ENCODE measurements around the gene AQP1. TPM values are rescaled to one million over a fixed set of nuclear protein-coding genes. Genes with fewer than 3 reads are reported as not detected.

AQP1 gene
- polyA plus RNA-seq, 1 donor (not counting 4 experiments of a cell fraction or from before 2014, with no cell fraction given): 0.07 TPM

GRCh38 chr7:30925117-30925516 is 13.5 kb downstream of the AQP1 start:
- H3K36me3 ChIP-seq (ENCODE audit: control insufficient read depth in 2 of 2, extremely low read depth in 1 of 2, insufficient read depth in 2 of 2, low read length in 2 of 2): no peaks in the 10 kb centered on the region
- H4K20me1 ChIP-seq (ENCODE audit: control insufficient read depth, extremely low read depth, insufficient read depth, low read length): no peaks in the 10 kb centered on the region
- no peak overlapping the region for H3K27ac ChIP-seq (ENCODE audit: control insufficient read depth, insufficient read depth, low read length)
- H3K4me1 ChIP-seq (ENCODE audit: control insufficient read depth, extremely low read depth, insufficient read depth, low read length): peaks cover 10% of the 10 kb centered on the region
- dilution Hi-C loops (cut with MboI; ENCODE audit: extremely low pct_ligation_motif_present, low sequenced_read_pairs): no loop called here
- no peak overlapping the region for H3K9ac ChIP-seq (ENCODE audit: control insufficient read depth, extremely low read depth, insufficient read depth, low read length)
- FAIRE-seq (no peak), DNase-seq (ENCODE audit: low read depth, low spot score) (no peak)
- no peaks in the 10 kb centered on the region for H3K27me3 ChIP-seq (ENCODE audit: control insufficient read depth, extremely low read depth, insufficient read depth, low read length)
- H3K9me1 ChIP-seq (ENCODE audit: control insufficient read depth, extremely low read depth, insufficient read depth, low read length): no peaks in the 10 kb centered on the region
- H2AFZ ChIP-seq (ENCODE audit: control insufficient read depth, low read length): no peak overlapping the region
- no peak for TF ChIP-seq CTCF (optimal IDR thresholded peaks at IDR 0.05 in 1 of 3, IDR thresholded peaks at IDR 0.05 in 1 of 3, conservative IDR thresholded peaks at IDR 0.05 in 1 of 3; ENCODE audit: extremely low read depth in 1 of 3, insufficient read depth in 2 of 3, low read length in 3 of 3)
- TF ChIP-seq EZH2 (IDR thresholded peaks at IDR 0.05; ENCODE audit: low read length): no peak
- H3K4me2 ChIP-seq (ENCODE audit: control insufficient read depth, extremely low read depth, insufficient read depth, low read depth, low read length): no peak overlapping the region
- H3K4me3 ChIP-seq (ENCODE audit: control insufficient read depth in 2 of 3, extremely low read depth in 1 of 3, insufficient read depth in 2 of 3, low read depth in 1 of 3, low read length in 3 of 3): no peak overlapping the region
- H3K9me3 ChIP-seq (ENCODE audit: control insufficient read depth, low read depth, low read length): peaks cover 5% of the 10 kb centered on the region
- H3K79me2 ChIP-seq (ENCODE audit: control insufficient read depth, insufficient read depth, low read length): no peaks in the 10 kb centered on the region

GRCh38 chr7:30925913-30926312 is 14.3 kb downstream of the AQP1 start:
- DNase-seq (ENCODE audit: low read depth, low spot score) (no peak), FAIRE-seq (no peak)
- Histone ChIP-seq H2AFZ (ENCODE audit: control insufficient read depth, low read length) (no peak overlapping the region), H3K9me3 (ENCODE audit: control insufficient read depth, low read depth, low read length) (peaks cover 5% of the 10 kb centered on the region), H3K9ac (ENCODE audit: control insufficient read depth, extremely low read depth, insufficient read depth, low read length) (no peak overlapping the region), H3K27me3 (ENCODE audit: control insufficient read depth, extremely low read depth, insufficient read depth, low read length) (no peaks in the 10 kb centered on the region), H3K4me1 (ENCODE audit: control insufficient read depth, extremely low read depth, insufficient read depth, low read length) (peaks cover 2% of the 10 kb centered on the region), H3K79me2 (ENCODE audit: control insufficient read depth, insufficient read depth, low read length) (no peaks in the 10 kb centered on the region), H3K27ac (ENCODE audit: control insufficient read depth, insufficient read depth, low read length) (no peak overlapping the region), H3K4me2 (ENCODE audit: control insufficient read depth, extremely low read depth, insufficient read depth, low read depth, low read length) (no peak overlapping the region), H3K9me1 (ENCODE audit: control insufficient read depth, extremely low read depth, insufficient read depth, low read length) (no peaks in the 10 kb centered on the region), H3K36me3 (ENCODE audit: control insufficient read depth in 2 of 2, extremely low read depth in 1 of 2, insufficient read depth in 2 of 2, low read length in 2 of 2) (no peaks in the 10 kb centered on the region), H3K4me3 (ENCODE audit: control insufficient read depth in 2 of 3, extremely low read depth in 1 of 3, insufficient read depth in 2 of 3, low read depth in 1 of 3, low read length in 3 of 3) (no peak overlapping the region), H4K20me1 (ENCODE audit: control insufficient read depth, extremely low read depth, insufficient read depth, low read length) (no peaks in the 10 kb centered on the region)
- TF ChIP-seq CTCF (optimal IDR thresholded peaks at IDR 0.05 in 1 of 3, IDR thresholded peaks at IDR 0.05 in 1 of 3, conservative IDR thresholded peaks at IDR 0.05 in 1 of 3; ENCODE audit: extremely low read depth in 1 of 3, insufficient read depth in 2 of 3, low read length in 3 of 3): no peak
- no peak for TF ChIP-seq EZH2 (IDR thresholded peaks at IDR 0.05; ENCODE audit: low read length)
- dilution Hi-C loops (cut with MboI; ENCODE audit: extremely low pct_ligation_motif_present, low sequenced_read_pairs): no loop called here
